Stomach smooth muscle (tissue), 2 donors: ENCODE measurements around the gene CHRNB1.
A peak's percentile ranks its signal among the peaks of the same experiment; 100 is the strongest.
"Not testable (repeated sequence)": the region's sequence is repeated elsewhere in the genome, so short reads cannot be mapped to it uniquely, and the experiment has no call there.

Experiments
- H3K27ac ChIP-seq: one replicate; pipeline ENCODE4 v1.7.0; 2013; ENCODE audit warnings: mild to moderate bottlenecking, low read length, inconsistent platforms
- H3K27me3 ChIP-seq, 2 donors: one replicate each; pipeline ENCODE4 v1.7.0; 2013; ENCODE audit warnings: low read length in 2 of 2; ENCODE audit not compliant: insufficient read depth in 2 of 2, control insufficient read depth in 1 of 2
- H3K36me3 ChIP-seq, 2 donors: one replicate each; pipeline ENCODE4 v1.7.0; 2013; ENCODE audit warnings: low read length in 2 of 2; ENCODE audit not compliant: control insufficient read depth in 2 of 2, insufficient read depth in 2 of 2
- H3K4me1 ChIP-seq: one replicate; pipeline ENCODE4 v1.7.0; 2013; ENCODE audit warnings: low read length; ENCODE audit not compliant: control insufficient read depth, insufficient read depth
- H3K4me3 ChIP-seq, 2 donors: one replicate each; pipeline ENCODE4 v1.7.0; 2013; ENCODE audit warnings: low read length in 2 of 2
- H3K9ac ChIP-seq, 2 donors: one replicate each; pipeline ENCODE4 v1.7.0; 2013; ENCODE audit warnings: low read length in 2 of 2, mild to moderate bottlenecking in 1 of 2
- H3K9me3 ChIP-seq, 2 donors: one replicate each; pipeline ENCODE4 v1.7.0; 2013; ENCODE audit warnings: low read length in 2 of 2; ENCODE audit not compliant: control insufficient read depth in 2 of 2
- donor health status: healthy.
- donor health status: Pancreatic carcinoma.

Gene CHRNB1

DNA sequence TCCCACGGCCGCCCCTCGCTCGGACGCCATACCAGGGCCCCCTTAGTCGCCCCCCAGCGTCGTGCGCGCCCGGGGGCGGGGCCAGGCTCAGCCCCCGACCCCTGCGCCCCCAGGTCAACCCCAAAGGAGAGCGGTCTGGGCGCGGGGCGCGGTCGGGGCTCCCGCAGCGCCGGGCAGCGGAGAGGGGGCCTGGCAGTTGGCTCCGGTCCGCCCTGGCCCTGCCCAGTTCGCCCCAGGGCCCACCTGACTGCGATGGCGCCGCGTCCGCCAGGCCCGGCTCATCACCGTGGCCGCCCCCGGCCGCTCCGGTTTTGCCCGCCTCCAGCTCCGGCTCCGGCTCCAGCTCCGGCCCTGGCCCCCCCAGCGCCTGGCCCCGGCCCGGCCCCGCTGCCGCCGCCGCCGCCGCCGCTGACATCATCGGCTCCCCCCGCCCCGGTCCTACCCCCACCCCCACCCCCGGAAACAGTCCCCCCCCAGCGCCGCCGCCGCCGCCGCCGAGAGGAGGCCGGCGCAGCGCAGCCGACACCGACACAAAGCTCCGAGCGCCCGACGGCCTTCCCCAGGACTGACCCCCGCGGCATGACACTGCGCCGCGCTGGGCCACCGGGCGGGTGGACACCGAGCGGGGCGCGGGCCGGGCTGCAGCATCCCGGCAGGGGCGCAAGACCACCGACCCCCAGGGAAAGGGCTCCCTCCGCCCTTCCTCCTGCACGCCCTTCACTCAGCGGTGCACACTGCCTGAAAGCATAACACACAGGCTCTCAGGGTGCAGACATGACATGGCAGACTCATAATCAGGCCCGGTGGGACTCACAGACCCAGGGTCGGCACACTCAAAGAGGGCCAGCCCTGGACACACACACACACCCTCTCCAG, 34.6 kb downstream of the CHRNB1 start, which contains the start of gene ZBTB4:
Gene ZBTB4 (minus strand): TSS at position 419 of the 876 bp plus-strand sequence. CDS start 12,830 bp downstream, outside the sequence.
- peak within 1 kb of the TSS; percentile 90 to 93 for H3K9ac ChIP-seq
- H3K27ac ChIP-seq, result peak within 1 kb of the TSS; percentile 97
- H3K4me1 ChIP-seq, result peaks cover 55% of the 10 kb centered on the region
- no peaks in the 10 kb centered on the region for H3K27me3 ChIP-seq
- no peaks in the 10 kb centered on the region for H3K9me3 ChIP-seq
- H3K4me3 ChIP-seq, result peak within 1 kb of the TSS; percentile 83 to 92
- peaks cover 0 to 2% of the 10 kb centered on the region in 2 donors for H3K36me3 ChIP-seq

DNA sequence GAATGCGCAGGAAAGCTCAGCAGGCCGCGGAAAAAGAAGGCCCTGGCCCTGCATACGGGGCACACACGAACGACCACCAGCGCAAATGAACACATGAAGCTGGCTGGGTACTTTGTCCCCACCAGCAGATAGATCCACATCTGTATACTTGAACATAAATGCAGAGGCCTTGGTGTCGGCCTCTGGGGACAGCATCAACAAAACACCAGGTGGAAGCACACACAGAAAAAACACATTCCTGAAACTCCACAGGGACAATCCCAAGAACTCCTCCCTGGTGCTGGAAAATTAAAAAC, 35.2 kb downstream of the CHRNB1 start:
- peaks cover 57% of the 10 kb centered on the region for H3K4me1 ChIP-seq
- H3K4me3 ChIP-seq, result peak overlapping the region; percentile 83 to 87
- peak overlapping the region; percentile 94 for H3K27ac ChIP-seq
- no peaks in the 10 kb centered on the region for H3K27me3 ChIP-seq
- peak overlapping the region; percentile 73 to 90 for H3K9ac ChIP-seq
- H3K9me3 ChIP-seq, result no peaks in the 10 kb centered on the region
- H3K36me3 ChIP-seq, result peaks cover 0 to 2% of the 10 kb centered on the region in 2 donors

DNA sequence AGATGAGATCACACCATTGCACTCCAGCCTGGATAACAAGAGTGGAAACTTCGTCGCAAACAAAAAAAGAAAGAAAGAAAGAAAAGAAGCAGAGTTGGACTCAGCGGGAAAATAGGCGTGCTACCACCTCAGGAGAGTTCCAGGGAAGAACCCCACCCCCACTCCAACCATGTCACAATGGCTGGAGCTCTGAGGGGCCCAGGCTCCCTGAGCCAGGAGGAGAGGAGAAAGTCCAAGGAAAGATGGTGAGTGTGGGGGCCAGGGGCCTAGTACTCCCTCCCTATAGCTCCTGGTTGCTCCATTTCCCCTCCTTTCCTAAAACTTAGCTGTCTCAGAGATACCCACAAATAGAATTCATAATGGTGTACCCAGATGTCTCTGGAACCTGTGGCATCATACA, 36.4 kb downstream of the CHRNB1 start, which contains the start of gene SLC35G6:
Gene SLC35G6 (plus strand): TSS at position 172 of the 400 bp plus-strand sequence. CDS start 71 bp downstream, at position 243.
- H3K27me3 ChIP-seq, H3K9me3 ChIP-seq, H3K36me3 ChIP-seq: not testable (repeated sequence)
- Histone ChIP-seq H3K4me1 (peaks cover 56% of the 10 kb centered on the region), H3K9ac (peak within 1 kb of the TSS in 1 of 2 donors; percentile 73), H3K4me3 (peak within 1 kb of the TSS in 1 of 2 donors; percentile 87), H3K27ac (peak within 1 kb of the TSS; percentile 94)

DNA sequence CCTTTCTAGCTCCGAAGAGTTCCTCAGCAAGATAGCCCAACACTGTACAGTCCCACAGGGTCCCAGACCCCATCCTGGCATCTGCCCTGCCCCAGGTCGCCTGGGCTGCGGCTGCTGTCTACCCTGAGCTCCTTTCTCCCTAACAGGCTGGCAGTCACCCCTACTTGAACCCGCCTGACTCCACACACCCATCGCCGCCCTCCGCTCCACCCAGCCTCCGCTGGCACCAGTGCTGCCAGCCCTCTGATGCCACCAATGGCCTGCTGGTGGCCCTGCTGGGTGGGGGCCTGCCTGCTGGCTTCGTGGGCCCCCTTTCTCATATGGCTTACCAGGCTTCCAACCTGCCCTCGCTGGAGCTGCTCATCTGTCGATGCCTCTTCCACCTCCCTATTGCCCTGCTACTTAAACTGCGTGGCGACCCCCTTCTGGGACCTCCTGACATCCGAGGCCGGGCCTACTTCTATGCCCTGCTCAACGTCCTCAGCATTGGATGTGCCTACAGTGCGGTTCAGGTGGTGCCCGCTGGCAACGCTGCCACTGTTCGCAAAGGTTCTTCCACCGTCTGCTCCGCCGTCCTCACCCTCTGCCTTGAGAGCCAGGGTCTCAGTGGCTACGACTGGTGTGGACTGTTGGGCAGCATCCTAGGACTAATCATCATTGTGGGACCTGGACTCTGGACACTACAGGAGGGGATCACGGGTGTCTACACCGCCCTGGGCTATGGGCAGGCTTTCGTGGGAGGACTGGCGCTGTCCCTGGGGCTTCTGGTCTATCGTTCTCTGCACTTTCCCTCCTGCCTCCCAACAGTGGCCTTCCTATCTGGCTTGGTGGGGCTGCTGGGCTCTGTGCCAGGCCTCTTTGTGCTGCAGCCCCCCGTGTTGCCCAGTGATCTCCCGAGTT, 37.2 kb downstream of the CHRNB1 start:
- H3K9ac ChIP-seq, result not testable (repeated sequence)
- H3K4me1 ChIP-seq, result peaks cover 54% of the 10 kb centered on the region

DNA sequence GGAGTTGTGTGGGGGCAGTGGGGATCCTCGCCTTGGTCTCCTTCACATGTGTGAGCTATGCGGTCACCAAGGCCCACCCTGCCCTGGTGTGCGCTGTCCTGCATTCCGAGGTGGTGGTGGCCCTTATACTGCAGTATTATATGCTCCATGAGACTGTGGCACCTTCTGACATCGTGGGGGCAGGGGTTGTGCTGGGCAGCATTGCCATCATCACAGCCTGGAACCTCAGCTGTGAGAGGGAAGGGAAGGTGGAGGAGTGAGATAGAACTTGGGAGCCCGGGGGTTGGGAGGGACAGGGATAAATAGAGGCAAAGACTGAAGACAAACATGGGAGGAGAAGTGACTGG, 37.9 kb downstream of the CHRNB1 start:
- peak overlapping the region; percentile 100 for H3K27ac ChIP-seq
- peaks cover 49% of the 10 kb centered on the region for H3K4me1 ChIP-seq
- H3K36me3 ChIP-seq, H3K27me3 ChIP-seq, H3K9me3 ChIP-seq: not testable (repeated sequence)
- peak overlapping the region; percentile 73 to 94 for H3K4me3 ChIP-seq
- H3K9ac ChIP-seq, result peak overlapping the region; percentile 98 to 100

More for the DNA sequence above, 37.2 kb downstream of the CHRNB1 start:
- H3K27me3 ChIP-seq, H3K9me3 ChIP-seq, H3K4me3 ChIP-seq, H3K36me3 ChIP-seq: not testable (repeated sequence)
- peak overlapping the region; percentile 100 for H3K27ac ChIP-seq

DNA sequence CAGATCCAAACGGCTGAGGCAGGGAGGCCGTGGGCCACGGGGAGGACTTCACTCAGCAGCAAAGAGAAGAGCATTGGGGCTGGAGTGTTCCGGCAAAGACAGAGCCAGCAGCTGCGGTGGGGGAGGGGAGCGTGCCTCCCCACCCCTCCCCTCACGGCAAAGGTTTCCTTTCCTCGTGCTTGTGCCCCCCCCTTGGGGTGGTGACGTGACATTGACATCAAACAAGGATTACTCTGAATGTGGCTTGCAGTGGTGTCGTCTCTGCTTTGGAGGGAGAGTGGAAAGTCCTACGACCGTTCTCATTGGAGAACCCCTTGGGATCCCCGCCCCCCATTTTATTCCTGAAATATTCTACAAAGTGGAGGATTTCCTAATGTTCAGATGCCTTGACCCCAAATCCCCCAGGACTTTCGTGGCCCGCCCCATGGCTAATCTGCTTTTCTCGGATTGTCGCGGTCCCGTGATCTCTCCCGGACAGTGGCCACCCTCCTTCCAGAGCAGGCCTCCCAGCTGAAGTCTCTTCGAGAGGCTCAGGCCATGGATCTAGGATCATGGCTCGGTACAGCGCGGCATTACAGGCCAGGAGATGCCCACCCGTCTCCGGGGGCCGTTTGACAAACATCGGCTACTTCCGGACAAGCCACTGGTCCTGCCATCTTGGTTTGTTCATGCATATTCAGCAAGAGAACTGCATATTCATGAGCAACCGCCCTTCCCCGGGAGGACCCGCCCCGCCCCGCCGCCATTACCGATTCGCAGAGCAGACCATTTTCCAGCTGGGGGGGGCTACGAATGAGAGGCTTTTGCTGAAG, 38.6 kb downstream of the CHRNB1 start:
- H3K27ac ChIP-seq, result peak overlapping the region; percentile 100
- H3K9ac ChIP-seq, result peak overlapping the region; percentile 98 to 100
- peaks cover 42% of the 10 kb centered on the region for H3K4me1 ChIP-seq
- H3K4me3 ChIP-seq, result peak overlapping the region; percentile 73 to 94
- H3K9me3 ChIP-seq, result no peaks in the 10 kb centered on the region
- no peaks in the 10 kb centered on the region for H3K36me3 ChIP-seq
- H3K27me3 ChIP-seq, result no peaks in the 10 kb centered on the region

DNA sequence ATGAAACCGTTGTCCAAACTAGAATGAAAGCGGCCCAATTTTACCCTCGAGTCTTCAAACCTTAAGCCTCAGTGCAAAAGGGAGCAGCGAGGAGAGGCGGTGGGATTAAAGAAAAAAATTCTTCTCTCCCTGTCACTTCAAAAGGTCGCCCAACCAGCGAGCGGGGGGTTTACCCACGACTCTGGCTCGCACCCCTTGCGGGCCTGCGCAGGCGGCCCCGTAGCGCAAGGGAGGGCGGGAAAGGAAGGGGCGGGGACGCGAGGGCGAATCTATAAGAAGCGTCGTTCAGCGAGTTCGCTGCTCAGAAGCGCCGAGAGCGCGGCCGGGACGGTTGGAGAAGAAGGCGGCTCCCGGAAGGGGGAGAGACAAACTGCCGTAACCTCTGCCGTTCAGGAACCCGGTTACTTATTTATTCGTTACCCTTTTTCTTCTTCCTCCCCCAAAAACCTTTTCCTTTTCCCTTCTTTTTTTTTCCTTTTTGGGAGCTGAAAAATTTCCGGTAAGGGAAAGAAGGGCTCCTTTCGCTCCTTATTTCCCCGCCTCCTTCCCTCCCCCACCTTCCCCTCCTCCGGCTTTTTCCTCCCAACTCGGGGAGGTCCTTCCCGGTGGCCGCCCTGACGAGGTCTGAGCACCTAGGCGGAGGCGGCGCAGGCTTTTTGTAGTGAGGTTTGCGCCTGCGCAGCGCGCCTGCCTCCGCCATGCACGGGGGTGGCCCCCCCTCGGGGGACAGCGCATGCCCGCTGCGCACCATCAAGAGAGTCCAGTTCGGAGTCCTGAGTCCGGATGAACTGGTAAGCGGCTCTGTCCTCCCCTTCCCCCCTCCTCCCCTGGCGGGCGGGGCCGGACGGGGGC, 39.4 kb downstream of the CHRNB1 start, which contains the start of gene POLR2A:
Gene POLR2A (plus strand): TSS at position 300 of the 852 bp plus-strand sequence.
- Histone ChIP-seq H3K27me3 (no peaks in the 10 kb centered on the region), H3K4me3 (peak within 1 kb of the TSS; percentile 73 to 94), H3K27ac (peak within 1 kb of the TSS; percentile 100), H3K9ac (peak within 1 kb of the TSS; percentile 98 to 100), H3K4me1 (peaks cover 42% of the 10 kb centered on the region), H3K36me3 (no peaks in the 10 kb centered on the region), H3K9me3 (no peaks in the 10 kb centered on the region)

DNA sequence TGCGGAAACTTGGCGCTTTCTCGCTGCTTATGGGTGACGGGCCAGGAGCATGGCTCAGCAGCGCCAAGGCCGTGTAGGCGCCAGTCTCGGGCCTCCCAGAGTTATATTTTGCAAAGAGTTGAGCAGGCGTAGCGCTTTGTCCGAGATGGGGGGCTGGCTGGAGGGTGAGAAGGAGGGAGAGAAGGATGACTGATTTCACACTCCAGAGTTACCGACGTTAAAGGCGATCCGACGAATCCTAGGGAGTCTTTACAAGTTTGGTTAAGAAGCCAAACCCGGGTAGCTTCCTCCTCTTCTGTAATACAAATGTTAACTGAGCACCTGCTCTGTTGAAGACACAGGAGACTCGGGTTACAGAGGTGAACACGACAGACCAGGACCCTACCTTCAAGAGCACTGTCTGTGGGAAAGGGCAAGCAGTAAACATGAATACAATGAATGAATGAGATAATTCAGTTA, 40.1 kb downstream of the CHRNB1 start:
- Histone ChIP-seq H3K9ac (peak overlapping the region; percentile 64 to 75), H3K4me3 (peak overlapping the region; percentile 64 to 94), H3K9me3 (no peaks in the 10 kb centered on the region), H3K36me3 (no peaks in the 10 kb centered on the region), H3K4me1 (peaks cover 37% of the 10 kb centered on the region), H3K27me3 (no peaks in the 10 kb centered on the region), H3K27ac (peak overlapping the region; percentile 100)

DNA sequence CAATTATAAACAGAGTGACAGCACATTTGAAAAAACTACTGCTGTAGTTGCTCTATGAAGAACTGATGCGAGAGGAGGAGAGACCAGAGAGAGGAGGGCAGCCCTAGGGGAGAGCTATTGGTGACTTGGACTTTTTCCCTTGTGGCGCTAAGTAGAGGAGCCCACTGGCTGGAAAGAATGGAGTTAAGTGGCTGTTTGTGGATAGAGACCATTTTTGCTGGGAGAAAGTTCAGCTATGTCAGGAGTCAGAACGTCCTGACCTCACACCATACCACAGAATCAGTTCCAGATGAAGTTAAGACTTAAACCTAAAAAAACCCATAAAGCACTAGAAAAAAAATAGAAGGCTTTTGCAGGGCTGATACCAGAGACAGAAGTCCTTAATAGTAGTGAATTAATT, 41.3 kb downstream of the CHRNB1 start:
- Histone ChIP-seq H3K9me3 (no peaks in the 10 kb centered on the region), H3K4me1 (peaks cover 31% of the 10 kb centered on the region), H3K27ac (no peak overlapping the region), H3K9ac (peak overlapping the region; percentile 22 to 23), H3K27me3 (no peaks in the 10 kb centered on the region), H3K4me3 (peak overlapping the region in 1 of 2 donors; percentile 64), H3K36me3 (no peaks in the 10 kb centered on the region)
